Measurements from ENCODE around the gene MGLL.
"Not testable (repeated sequence)": the region's sequence is repeated elsewhere in the genome, so short reads cannot be mapped to it uniquely, and the experiment has no call there.

MGLL gene

DNA sequence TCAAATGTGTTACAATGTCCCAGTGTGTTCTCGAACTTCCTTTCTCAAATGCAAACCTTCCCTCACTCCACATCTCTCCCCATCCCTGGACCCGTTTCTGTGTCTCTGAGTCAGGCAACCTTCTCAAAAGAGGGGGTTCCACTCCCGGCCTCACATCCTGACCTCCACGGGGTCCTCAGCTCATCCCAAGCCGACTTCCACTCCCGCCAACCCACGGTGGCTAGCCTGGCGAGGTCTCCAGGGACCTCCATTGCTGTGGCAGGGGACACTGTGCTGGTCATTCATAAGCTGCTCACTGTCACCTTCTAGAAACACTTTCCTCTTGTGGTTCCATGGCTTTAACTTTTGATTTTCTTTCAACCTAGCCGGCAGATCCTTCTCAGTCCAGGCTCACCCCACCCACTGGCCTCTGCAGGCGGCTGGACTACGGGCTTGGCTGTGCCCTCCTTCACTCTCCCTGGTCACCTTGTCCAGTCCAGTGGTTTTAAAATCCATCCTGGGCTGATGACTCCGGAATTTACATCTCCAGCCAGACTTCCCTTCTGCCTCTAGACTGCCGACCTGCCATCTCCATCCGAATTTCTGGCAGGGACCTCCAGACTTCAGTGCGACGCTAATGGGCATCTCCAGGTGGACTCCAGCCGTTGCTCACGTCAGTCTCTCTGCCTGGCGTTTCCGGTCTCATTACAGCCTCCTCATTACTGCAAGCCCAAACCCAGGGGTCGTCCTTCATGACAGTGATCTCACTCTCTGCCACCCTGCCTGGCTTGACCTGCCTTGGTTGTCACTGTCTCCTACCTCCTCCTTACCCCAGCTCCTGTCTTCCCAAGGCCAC, 129.6 kb downstream of the MGLL start:
- FAIRE-seq (no peak), DNase-seq (ENCODE audit: low spot score) (no peak)

DNA sequence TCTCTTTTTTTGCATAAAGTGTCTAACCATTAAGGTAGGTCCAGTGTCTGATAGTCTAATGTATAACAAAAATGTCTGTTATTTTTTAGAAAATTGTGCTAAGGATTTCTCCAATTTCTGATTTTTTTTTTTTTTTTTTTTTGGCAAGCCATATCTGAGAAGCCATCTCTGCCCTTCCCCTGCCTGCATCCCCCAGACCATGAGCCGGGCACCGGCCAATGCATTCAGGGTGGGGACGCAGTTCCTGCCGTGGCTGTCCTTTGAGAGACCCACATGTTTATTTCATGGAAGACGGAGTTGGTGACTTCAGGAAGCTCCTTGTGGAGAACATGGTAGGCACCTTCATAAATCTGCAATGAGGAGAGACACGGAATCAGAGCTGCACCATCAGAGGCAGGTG, 130.3 kb downstream of the MGLL start:
- no peak for DNase-seq (ENCODE audit: low spot score)
- FAIRE-seq, result no peak

- peak; percentile 36 for FAIRE-seq
- peak; percentile 61 for DNase-seq (ENCODE audit: low spot score)
These were observed 130.8 kb downstream of the MGLL start for GRCh38 chr3:127691489-127691888.

DNA sequence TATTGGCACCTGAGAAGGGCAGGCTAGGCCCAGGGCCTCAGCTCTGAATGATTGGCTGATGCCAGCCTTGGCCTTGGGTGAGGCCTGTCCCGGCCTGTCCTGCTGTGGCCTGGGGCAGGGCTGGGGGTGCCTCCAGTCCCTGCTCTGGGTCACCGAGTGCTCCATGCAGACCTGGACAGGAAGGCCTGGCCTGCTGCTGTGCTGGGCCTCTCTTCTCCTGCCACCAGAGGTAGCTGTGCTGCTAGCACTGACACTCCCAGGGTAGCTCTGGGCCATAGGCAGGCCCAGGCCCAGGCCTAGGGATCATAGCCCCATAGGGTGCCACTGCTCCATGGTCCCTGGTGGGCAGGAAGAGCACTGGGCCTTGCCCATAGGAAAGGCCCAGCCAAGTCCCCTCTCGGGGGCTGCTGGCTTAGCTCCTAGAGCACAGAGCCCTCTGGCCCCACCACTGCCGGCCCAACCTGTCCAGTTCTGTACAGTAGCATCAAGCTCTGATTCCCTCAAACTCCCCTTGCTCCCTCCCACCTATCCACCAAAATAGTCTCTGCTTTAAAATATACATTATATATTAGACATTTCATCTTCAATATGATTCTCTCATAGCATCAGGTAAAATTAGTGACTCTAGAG, 131.4 kb downstream of the MGLL start:
- no peak for FAIRE-seq

GRCh38 chr3:127690106-127690505, 132.2 kb downstream of the MGLL start:
- no peak for FAIRE-seq
- no peak for DNase-seq (ENCODE audit: low spot score)

More for the DNA sequence above, 131.4 kb downstream of the MGLL start:
- peak; percentile 30 for DNase-seq (ENCODE audit: low spot score)

GRCh38 chr3:127689266-127689860, 133.0 kb downstream of the MGLL start:
- FAIRE-seq (no peak), DNase-seq (ENCODE audit: low spot score) (no peak)

GRCh38 chr3:127688416-127689265, 133.7 kb downstream of the MGLL start:
- DNase-seq (ENCODE audit: low spot score), result no peak
- no peak for FAIRE-seq

DNA sequence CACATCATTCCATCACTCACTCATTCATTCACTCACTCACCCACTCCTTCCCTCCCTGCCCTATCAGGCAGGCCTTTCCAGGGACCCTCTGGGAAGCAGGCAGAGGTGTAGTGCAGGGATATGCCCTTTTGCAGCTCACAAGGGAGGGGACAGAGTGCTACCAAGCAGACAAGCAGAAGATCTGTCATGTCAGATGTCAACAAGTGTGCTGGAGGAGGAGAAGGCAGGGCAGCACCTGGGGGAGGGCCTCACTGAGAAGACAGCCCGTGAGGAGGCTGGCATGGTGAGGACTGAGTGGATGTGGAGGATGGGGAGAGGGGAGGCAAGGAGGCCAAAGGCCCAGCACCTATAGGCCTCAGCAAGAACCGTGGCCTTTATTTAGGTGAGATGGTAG, 134.3 kb downstream of the MGLL start:
- FAIRE-seq (no peak), DNase-seq (ENCODE audit: low spot score) (no peak)

- DNase-seq (ENCODE audit: low spot score), result no peak
- no peak for FAIRE-seq
These were observed 135.0 kb downstream of the MGLL start for GRCh38 chr3:127687228-127687737.

DNA sequence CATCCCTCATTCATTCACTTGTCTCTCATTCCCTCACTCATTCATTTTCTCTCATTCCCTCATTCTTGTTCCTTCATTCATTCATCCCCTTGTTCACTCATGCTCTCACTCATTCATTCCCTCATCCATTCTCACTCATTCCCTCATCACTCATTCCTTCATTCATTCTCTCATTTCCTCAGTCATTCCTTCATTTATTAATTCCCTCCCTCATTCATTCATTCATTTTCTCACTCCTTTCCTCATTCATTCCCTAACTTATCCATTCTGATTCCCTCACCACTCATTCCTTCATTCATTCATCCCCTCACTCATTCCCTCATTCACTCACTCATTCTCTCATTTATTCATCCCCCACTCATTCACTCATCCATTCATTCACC, 135.8 kb downstream of the MGLL start:
- FAIRE-seq (no peak), DNase-seq (ENCODE audit: low spot score) (no peak)

DNA sequence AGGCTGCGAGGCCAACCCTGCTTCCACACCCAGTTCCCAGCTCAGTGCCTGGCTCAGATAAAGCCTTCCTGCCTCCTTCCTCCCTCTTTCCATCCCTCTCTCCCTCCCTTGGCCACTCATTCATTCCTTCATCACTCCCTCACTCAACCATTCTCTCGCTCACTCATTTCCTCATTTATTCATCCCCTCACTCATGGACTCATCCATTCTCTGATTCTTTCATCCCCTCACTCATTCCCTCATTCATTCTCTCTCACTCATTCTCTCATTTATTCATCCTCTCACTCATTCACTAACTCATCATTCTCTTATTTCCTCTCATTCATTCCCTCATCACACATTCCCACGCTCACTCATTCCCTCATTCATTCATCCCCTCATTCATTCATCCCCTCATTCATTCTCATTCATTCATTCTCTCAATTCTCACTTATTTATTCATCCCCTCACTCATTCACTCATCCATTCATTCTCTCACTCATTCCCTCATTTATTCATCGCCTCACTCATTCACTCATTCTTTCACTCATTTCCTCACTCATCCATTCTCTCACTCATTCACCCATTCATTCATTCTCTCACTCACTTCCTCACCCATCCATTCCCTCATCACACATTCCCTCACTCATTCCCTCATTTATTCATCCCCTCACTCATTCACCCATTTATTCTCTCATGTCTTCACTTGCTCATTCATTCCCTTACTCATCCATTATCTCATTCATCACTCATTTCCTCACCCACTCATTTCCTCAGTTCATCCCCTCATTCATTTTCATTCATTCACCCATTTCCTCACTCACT, 136.4 kb downstream of the MGLL start:
- no peak for FAIRE-seq
- no peak for DNase-seq (ENCODE audit: low spot score)

DNA sequence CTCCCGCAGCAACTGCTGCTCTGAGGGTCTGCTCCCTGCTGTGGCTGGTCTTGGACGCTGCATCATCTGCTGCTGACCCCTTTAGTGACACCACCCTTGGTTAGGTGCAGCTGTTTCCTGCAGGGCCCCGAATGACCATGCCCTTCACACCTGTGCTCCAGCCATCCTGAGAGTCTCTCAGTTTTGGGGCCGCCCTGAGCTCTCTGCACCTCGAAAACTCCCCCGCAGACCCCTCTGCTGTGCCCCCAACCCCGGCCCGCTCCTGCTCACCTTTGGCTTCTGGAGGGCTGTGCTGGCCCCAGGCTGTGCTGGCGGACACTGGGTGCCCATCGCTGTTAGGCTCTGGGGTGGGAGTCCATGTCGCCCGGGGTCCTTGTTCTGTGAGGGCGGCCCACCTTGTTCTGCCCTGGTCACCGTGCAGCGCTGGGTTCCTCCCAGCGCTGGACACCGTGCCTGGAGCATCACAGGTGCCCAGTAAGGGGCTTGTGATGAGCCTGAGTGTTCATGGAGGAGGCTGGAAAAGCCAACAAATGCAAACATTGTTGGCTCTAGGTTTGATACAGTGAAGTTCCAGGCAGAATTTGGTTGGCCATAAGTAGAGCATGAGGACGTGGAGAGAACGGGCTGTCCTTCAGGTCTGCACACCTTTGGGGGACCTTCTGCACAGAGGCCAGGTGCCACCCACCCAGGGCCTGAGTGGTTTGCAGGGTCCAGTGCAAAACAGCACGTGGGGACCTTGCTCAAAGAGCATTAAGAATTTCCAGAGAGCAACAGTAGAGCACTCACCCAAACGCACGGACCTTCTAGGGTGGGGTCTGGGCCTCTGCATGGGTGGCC, 137.2 kb downstream of the MGLL start:
- DNase-seq (ENCODE audit: low spot score) (no peak), FAIRE-seq (no peak)

GRCh38 chr3:127682561-127682960, 139.8 kb downstream of the MGLL start:
- FAIRE-seq (no peak), DNase-seq (ENCODE audit: low spot score) (no peak)

- not testable (repeated sequence) for DNase-seq (ENCODE audit: low spot score); FAIRE-seq
These were observed 140.2 kb downstream of the MGLL start for GRCh38 chr3:127682175-127682554.

GRCh38 chr3:127680798-127681221, 141.5 kb downstream of the MGLL start:
- DNase-seq (ENCODE audit: low spot score) (no peak), FAIRE-seq (no peak)

GRCh38 chr3:127680146-127680661, 142.1 kb downstream of the MGLL start:
- DNase-seq (ENCODE audit: low spot score) (no peak), FAIRE-seq (no peak)

DNA sequence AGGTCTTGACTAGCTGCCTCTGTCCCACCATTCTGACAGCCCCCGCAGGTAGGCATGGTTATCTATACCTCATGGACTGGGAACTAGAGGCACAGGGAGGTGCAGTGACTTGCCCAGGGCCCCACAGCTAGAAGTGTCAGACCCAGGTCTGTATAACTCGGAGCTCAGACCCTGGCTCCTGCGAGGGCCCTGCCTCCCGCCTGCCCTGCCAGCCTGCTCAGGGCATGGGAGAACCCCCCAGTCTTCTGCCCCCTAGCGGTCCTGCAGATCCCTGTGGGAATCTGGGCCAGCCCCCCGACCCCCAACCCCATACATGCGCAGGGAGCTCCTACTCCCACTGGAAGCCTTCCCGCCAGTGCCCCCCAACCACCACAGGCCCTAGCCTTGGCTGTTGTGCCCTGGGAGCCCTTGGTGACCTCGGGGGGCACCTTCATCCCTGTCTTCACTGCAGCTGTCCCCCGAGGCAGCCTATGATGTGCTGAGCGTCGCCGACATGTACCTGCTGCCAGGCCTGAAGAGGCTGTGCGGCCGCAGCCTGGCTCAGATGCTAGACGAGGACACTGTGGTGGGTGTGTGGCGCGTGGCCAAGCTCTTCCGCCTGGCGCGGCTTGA, 142.7 kb downstream of the MGLL start:
- no peak for FAIRE-seq
- DNase-seq (ENCODE audit: low spot score), result no peak

DNA sequence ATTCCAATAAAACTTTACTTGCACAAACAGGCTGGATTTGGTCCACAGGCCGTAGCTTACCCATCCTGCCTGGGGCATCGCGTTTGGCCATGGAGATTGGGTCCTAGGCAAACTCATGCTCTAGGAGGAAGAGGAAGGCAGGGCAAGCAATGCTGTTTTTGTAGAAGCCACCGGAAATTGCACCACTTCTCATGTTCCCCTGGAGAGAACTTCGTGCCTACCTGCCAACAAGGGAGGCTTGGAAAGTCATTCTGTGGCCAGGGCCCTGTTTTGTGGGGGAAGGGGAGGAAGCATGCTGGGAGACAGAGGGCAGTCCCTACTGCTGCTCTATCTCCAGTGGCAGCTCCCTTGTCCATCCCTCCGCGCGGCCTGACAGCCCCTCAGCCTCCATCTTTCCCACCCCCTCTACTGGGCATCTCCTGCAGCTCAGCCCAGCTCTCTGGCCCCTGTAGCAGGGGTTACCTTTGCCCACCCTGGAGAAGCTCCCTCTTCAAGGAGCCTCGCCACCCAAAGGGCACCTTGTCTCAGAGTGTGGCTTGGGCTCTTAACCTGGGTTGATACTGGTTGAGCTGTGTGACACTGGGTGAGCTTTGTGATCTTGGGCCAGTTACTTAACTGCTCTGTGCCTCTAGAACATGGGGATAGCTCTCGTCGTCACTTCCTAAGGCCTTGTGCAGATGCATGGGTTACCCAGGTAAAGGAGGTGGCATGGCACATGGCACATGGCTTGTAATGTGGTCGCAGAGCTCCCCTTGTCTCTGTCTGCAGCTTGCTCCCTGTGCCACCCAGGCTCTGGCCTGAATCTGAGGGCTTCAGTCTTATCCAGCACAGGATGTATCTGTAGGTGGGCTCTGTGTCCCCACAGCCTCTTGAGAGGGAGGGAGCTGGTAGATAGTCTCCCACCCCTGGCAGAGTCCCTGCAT, 143.4 kb downstream of the MGLL start:
- no peak for FAIRE-seq
- no peak for DNase-seq (ENCODE audit: low spot score)

Measured in RCC 7860 (cell line).